Measurements from ENCODE around the gene FARP2. TPM values are rescaled to one million over a fixed set of nuclear protein-coding genes. Genes with fewer than 3 reads are reported as not detected.

The FARP2 gene
- total and polyA plus RNA-seq, 2 of the 13 experiments (the other 11 are each of a cell fraction or from before 2014, with no cell fraction given): 28.0 to 45.4 TPM

- TF ChIP-seq, protein P1, sequence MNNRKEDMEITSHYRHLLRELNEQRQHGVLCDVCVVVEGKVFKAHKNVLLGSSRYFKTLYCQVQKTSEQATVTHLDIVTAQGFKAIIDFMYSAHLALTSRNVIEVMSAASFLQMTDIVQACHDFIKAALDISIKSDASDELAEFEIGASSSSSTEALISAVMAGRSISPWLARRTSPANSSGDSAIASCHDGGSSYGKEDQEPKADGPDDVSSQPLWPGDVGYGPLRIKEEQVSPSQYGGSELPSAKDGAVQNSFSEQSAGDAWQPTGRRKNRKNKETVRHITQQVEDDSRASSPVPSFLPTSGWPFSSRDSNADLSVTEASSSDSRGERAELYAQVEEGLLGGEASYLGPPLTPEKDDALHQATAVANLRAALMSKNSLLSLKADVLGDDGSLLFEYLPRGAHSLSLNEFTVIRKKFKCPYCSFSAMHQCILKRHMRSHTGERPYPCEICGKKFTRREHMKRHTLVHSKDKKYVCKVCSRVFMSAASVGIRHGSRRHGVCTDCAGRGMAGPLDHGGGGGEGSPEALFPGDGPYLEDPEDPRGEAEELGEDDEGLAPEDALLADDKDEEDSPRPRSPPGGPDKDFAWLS (CRISPR knock-in tag; IDR thresholded peaks at IDR 0.05; ENCODE audit: borderline replicate concordance): no peak
- no peak for TF ChIP-seq ZFP37 (CRISPR knock-in tag; IDR thresholded peaks at IDR 0.05; ENCODE audit: borderline replicate concordance)
- TF ChIP-seq USF2 (IDR thresholded peaks at IDR 0.05; ENCODE audit: low read depth, low read length): no peak
- TF ChIP-seq USF2 (CRISPR knock-in tag; IDR thresholded peaks at IDR 0.05; ENCODE audit: borderline replicate concordance): no peak
- 0 out of 2 replicates have a peak, but pooled peaks have one; percentile 27 for TF ChIP-seq ZNF333 (CRISPR knock-in tag; IDR thresholded peaks at IDR 0.05; ENCODE audit: borderline replicate concordance)
- peak; percentile 14 for TF ChIP-seq YY1 (IDR thresholded peaks at IDR 0.05; ENCODE audit: insufficient read depth, insufficient replicate concordance, low read depth, low read length)
- TF ChIP-seq AGO2 (optimal IDR thresholded peaks at IDR 0.05; ENCODE audit: low read depth, low read length): peak; percentile 83
- TF ChIP-seq MAFK (conservative IDR thresholded peaks at IDR 0.05 in 1 of 2, IDR thresholded peaks at IDR 0.05 in 1 of 2; ENCODE audit: low read length in 2 of 2): no peak
- peak; percentile 72 for TF ChIP-seq TAF15 (IDR thresholded peaks at IDR 0.05; ENCODE audit: low read depth, low read length, poor library complexity, severe bottlenecking)
- no peak for TF ChIP-seq ZNF761 (CRISPR knock-in tag; conservative IDR thresholded peaks at IDR 0.05)
- peak; percentile 58 for TF ChIP-seq HDAC1 (CRISPR knock-in tag; IDR thresholded peaks at IDR 0.05)
- peak; percentile 64; the same call in 1 of the 2 replicates for TF ChIP-seq IRX3 (CRISPR knock-in tag; IDR thresholded peaks at IDR 0.05; ENCODE audit: borderline replicate concordance, low read depth)
- no peak; the same call in 1 of the 2 replicates for TF ChIP-seq ZNF280B (CRISPR knock-in tag; IDR thresholded peaks at IDR 0.05; ENCODE audit: borderline replicate concordance)
- TF ChIP-seq HNRNPUL1 (IDR thresholded peaks at IDR 0.05; ENCODE audit: low read depth, low read length): no peak
- TF ChIP-seq MAFG (CRISPR knock-in tag; IDR thresholded peaks at IDR 0.05): peak; percentile 37; the same call in 1 of the 2 replicates
- TF ChIP-seq MEF2D (CRISPR knock-in tag; IDR thresholded peaks at IDR 0.05): 0 out of 2 replicates have a peak, but pooled peaks have one; percentile 56
- 0 out of 2 replicates have a peak, but pooled peaks have one; percentile 50 for TF ChIP-seq THAP7 (CRISPR knock-in tag; IDR thresholded peaks at IDR 0.05)
- TF ChIP-seq, protein P2, sequence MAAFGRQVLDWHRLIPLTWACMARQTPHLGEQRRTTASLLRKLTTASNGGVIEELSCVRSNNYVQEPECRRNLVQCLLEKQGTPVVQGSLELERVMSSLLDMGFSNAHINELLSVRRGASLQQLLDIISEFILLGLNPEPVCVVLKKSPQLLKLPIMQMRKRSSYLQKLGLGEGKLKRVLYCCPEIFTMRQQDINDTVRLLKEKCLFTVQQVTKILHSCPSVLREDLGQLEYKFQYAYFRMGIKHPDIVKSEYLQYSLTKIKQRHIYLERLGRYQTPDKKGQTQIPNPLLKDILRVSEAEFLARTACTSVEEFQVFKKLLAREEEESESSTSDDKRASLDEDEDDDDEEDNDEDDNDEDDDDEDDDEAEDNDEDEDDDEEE (CRISPR knock-in tag; IDR thresholded peaks at IDR 0.05): 0 out of 2 replicates have a peak, but pooled peaks have one; percentile 67
- no peak for TF ChIP-seq NFATC3 (CRISPR knock-in tag; IDR thresholded peaks at IDR 0.05)
- TF ChIP-seq CHCHD3 (CRISPR knock-in tag; IDR thresholded peaks at IDR 0.05): no peak
- no peak for TF ChIP-seq U2AF1 (optimal IDR thresholded peaks at IDR 0.05; ENCODE audit: low read depth, low read length)
These were observed 151.6 kb downstream of the FARP2 start (continued) for GRCh38 chr2:241507430-241508239.

All from HepG2 (cell line).